A673 (cell line): ENCODE results near the gene PWWP2A. TPM values are rescaled to one million over a fixed set of nuclear protein-coding genes. Genes with fewer than 3 reads are reported as not detected.

Source experiments
- BruUV-seq: library from RNA; stranded (reverse); fragments of 400-500 nt; replicated peaks from 2 replicates; lab custom pipeline; 2021; lab: Mats Ljungman, UMichigan
- CTCF ChIA-PET: fragments of 300-600 bp; sonication (Branson Sonifier 250); formaldehyde crosslinking; loops from one replicate; lab custom pipeline; 2022; ENCODE audit warnings: antibody characterized with exemption; lab: Charles Lee
- POLR2A ChIA-PET: fragments of 300-600 bp; sonication (Branson Sonifier 250); formaldehyde crosslinking; loops from one replicate; lab custom pipeline; 2022; ENCODE audit warnings: antibody characterized with exemption; ENCODE audit not compliant: low non-redundant PET; lab: Charles Lee
- DNase-seq: peaks from one replicate; pipeline ENCODE4 v3.0.0-alpha.2; 2015; ENCODE audit warnings: low spot score
- H3K27ac ChIP-seq: fragments of 200-600 bp; sonication (generic); 2 replicates; pipeline ENCODE4 v1.5.1; 2016; ENCODE audit warnings: mixed run types, low read depth, mild to moderate bottlenecking, mixed read lengths, antibody characterized with exemption, low read length; ENCODE audit not compliant: poor library complexity, severe bottlenecking
- H3K27me3 ChIP-seq: fragments of 200-600 bp; sonication (generic); replicated peaks from 2 replicates; pipeline ENCODE4 v1.6.1; 2017; ENCODE audit warnings: mixed run types, low read depth, mild to moderate bottlenecking, mixed read lengths, antibody characterized with exemption, low read length; ENCODE audit not compliant: insufficient read depth, poor library complexity
- H3K36me3 ChIP-seq: fragments of 200-600 bp; sonication (generic); 2 replicates; pipeline ENCODE4 v1.6.1; 2016; ENCODE audit warnings: mixed run types, mild to moderate bottlenecking, mixed read lengths, antibody characterized with exemption, low read length; ENCODE audit not compliant: insufficient read depth, poor library complexity, severe bottlenecking
- H3K4me1 ChIP-seq: fragments of 200-600 bp; sonication (generic); 2 replicates; pipeline ENCODE4 v1.6.1; 2017; ENCODE audit warnings: mixed run types, mild to moderate bottlenecking, mixed read lengths, antibody characterized with exemption, low read length; ENCODE audit not compliant: insufficient read depth, poor library complexity, severe bottlenecking
- H3K4me3 ChIP-seq: fragments of 200-600 bp; sonication (generic); 2 replicates; pipeline ENCODE4 v1.5.1; 2016; ENCODE audit warnings: low read depth, mixed run types, mild to moderate bottlenecking, mixed read lengths, low read length; ENCODE audit not compliant: poor library complexity, severe bottlenecking
- H3K9me3 ChIP-seq: fragments of 200-600 bp; sonication (generic); 2 replicates; pipeline ENCODE4 v1.6.1; 2016; ENCODE audit warnings: mixed run types, low read depth, mild to moderate bottlenecking, mixed read lengths, antibody characterized with exemption, low read length; ENCODE audit not compliant: poor library complexity, severe bottlenecking
- EZH2 ChIP-seq: fragments of 200-600 bp; sonication (generic); IDR thresholded peaks from 2 replicates; pipeline ENCODE4 v1.6.1; 2017; ENCODE audit warnings: borderline replicate concordance, low read depth, mild to moderate bottlenecking, mixed read lengths, antibody characterized with exemption, low read length; ENCODE audit not compliant: poor library complexity, severe bottlenecking
- intact Hi-C: fragments of 100-400 bp; cut with micrococcal nuclease; formaldehyde crosslinking; loops from one replicate; pipeline ENCODE4 v1.10.0; 2022; ENCODE audit not compliant: unreplicated experiment
- total RNA-seq: library from RNA; stranded (reverse); gene quantifications from 2 replicates; pipeline ENCODE4 v1.2.3, GENCODE V29; 2021
- TF ChIP-seq, protein P1 (sequence below): fragments of 300-800, 200-600 bp; sonication (generic); conservative IDR thresholded peaks from 2 replicates; pipeline ENCODE4 v1.5.1; 2017; ENCODE audit warnings: low read depth, mild to moderate bottlenecking, antibody characterized with exemption, low read length, moderate library complexity, mixed read lengths

PWWP2A gene
- total RNA-seq, 1 experiment from 2014 or later, result 17.7 TPM

DNA sequence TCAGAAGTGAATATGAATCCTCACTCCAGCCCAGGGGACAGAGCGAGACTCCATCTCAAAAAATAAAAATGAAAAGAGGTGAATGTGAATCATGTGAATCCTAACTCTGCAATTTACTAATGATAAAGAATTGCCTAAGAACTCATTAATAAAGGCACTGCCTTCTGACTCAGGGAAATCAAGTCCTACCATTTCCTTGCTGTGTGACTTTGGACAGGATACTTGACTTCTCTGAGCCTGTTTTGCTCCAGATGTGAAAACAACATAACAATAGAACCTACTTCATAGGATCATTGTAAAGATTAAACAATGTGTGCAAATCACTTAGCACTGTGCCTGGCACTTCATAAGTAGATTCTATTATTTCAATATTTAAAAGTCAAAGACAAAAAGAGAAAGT, 15.1 kb upstream of the PWWP2A start:
- intact Hi-C loops, result no loop called here
- ChIA-PET POLR2A (no interaction called here), CTCF (no interaction called here)
- Histone ChIP-seq H3K4me3 (no peak overlapping the region), H3K27me3 (no peaks in the 10 kb centered on the region), H3K36me3 (no peaks in the 10 kb centered on the region), H3K9me3 (no peaks in the 10 kb centered on the region), H3K4me1 (no peaks in the 10 kb centered on the region), H3K27ac (no peak overlapping the region)
- no peak for DNase-seq
- no TSS peak for BruUV-seq
- TF ChIP-seq, protein P1, sequence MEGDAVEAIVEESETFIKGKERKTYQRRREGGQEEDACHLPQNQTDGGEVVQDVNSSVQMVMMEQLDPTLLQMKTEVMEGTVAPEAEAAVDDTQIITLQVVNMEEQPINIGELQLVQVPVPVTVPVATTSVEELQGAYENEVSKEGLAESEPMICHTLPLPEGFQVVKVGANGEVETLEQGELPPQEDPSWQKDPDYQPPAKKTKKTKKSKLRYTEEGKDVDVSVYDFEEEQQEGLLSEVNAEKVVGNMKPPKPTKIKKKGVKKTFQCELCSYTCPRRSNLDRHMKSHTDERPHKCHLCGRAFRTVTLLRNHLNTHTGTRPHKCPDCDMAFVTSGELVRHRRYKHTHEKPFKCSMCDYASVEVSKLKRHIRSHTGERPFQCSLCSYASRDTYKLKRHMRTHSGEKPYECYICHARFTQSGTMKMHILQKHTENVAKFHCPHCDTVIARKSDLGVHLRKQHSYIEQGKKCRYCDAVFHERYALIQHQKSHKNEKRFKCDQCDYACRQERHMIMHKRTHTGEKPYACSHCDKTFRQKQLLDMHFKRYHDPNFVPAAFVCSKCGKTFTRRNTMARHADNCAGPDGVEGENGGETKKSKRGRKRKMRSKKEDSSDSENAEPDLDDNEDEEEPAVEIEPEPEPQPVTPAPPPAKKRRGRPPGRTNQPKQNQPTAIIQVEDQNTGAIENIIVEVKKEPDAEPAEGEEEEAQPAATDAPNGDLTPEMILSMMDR, result no peak
- no peak for TF ChIP-seq EZH2

DNA sequence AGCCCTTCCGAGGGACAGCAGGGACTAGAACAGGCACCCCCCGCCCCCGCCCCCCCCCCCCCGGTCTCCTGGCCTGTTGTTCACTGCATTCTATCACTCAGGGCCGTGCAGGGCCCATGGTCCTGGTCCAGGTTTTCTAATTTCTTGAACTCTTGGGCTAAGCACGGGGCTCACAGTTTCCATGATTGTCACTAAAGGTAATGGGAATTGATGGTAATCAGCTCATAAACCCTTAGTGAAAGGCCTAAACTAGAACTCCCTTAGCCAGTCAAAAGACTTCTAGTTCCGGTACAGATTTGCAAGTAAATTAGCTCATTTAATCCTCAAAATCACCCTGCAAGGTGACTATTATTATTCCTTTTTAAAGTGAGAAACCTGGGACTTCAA, 14.7 kb upstream of the PWWP2A start:
- no peaks in the 10 kb centered on the region for H3K4me1 ChIP-seq
- no peak overlapping the region for H3K27ac ChIP-seq
- CTCF ChIA-PET, result no interaction called here
- intact Hi-C loops, result no loop called here
- no peaks in the 10 kb centered on the region for H3K27me3 ChIP-seq
- H3K36me3 ChIP-seq, result no peaks in the 10 kb centered on the region
- H3K4me3 ChIP-seq, result no peak overlapping the region
- BruUV-seq, result no TSS peak
- no peaks in the 10 kb centered on the region for H3K9me3 ChIP-seq
- no peak for DNase-seq
- TF ChIP-seq, protein P1, result no peak
- TF ChIP-seq EZH2, result no peak
- POLR2A ChIA-PET, result no interaction called here

DNA sequence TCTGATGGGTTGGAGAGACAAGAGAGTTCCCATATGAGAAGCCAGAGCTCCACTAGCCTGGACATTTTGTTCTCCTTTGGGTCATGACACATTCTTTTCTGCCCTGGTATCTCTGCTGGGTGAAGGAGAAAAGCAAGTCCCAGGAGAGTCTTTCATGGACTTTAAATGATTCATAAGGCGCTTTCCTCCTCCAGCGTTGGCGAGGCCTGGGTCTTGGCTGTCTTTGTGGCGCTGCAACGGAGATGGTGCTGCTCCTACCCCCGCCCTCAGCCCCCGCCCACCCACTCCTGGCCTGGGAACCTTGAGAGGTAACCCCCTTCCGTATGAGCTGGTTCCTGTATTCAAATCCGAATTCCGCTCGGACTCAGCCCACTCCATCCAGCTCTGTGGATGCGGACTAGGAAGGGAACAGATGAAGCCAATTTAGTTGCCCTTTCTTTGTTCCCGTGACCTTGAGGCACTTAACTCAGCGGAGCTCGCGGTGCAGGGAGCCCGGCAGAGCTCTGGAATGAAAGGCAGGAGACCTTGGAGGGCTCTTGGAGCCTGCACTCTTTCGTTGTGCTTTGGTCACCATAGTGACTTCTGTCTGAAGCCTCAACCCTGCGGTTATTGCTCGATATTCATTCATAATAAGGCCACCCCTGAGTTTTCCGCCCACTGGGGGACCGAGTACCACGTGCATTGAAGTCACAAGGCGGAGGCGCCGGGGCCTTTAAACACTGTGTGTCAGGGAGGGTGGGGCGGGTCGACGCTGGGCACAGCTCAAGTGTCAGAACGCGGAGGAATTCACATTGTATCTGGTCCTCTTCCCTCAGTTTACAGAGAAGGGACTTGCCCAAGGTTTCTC, 14.0 kb upstream of the PWWP2A start:
- no peak for DNase-seq
- BruUV-seq, result no TSS peak

More for the DNA sequence above, 14.0 kb upstream of the PWWP2A start:
- Histone ChIP-seq H3K36me3 (no peaks in the 10 kb centered on the region), H3K4me3 (no peak overlapping the region), H3K27me3 (no peaks in the 10 kb centered on the region), H3K27ac (no peak overlapping the region), H3K4me1 (no peaks in the 10 kb centered on the region), H3K9me3 (no peaks in the 10 kb centered on the region)
- TF ChIP-seq, protein P1, result no peak
- no peak for TF ChIP-seq EZH2
- intact Hi-C loops, result no loop called here
- CTCF ChIA-PET, result no interaction called here
- POLR2A ChIA-PET, result no interaction called here
